SU-DHL-6 (cell line): ENCODE results near the gene RASGRF2.

Experiments used
- H2AFZ ChIP-seq: fragments of 200-600 bp; sonication (generic); 2 replicates; pipeline ENCODE4 v1.6.1; 2014; ENCODE audit warnings: low read depth, mild to moderate bottlenecking, moderate library complexity, mixed read lengths, antibody characterized with exemption, low read length; ENCODE audit not compliant: severe bottlenecking
- H3F3A ChIP-seq: fragments of 200-600 bp; shearing (Covaris generic); 2 replicates; pipeline ENCODE4 v1.6.0; 2016; ENCODE audit warnings: antibody characterized with exemption, mild to moderate bottlenecking; ENCODE audit not compliant: insufficient read depth
- H3K27ac ChIP-seq: fragments of 200-600 bp; sonication (generic); 2 replicates; pipeline ENCODE4 v1.5.1; 2016; ENCODE audit warnings: low read depth, mild to moderate bottlenecking, low read length, moderate library complexity, mixed read lengths
- H3K27me3 ChIP-seq: fragments of 200-600 bp; sonication (generic), shearing (Covaris generic); 2 replicates; pipeline ENCODE4 v1.6.0; 2014; ENCODE audit warnings: mild to moderate bottlenecking, low read length
- H3K36me3 ChIP-seq: fragments of 200-600 bp; sonication (generic); 2 replicates; pipeline ENCODE4 v1.6.1; 2014; ENCODE audit warnings: mild to moderate bottlenecking, low read length, mixed read lengths
- H3K4me2 ChIP-seq: fragments of 300-600, 200-600 bp; shearing (Covaris generic), sonication (generic); 2 replicates; pipeline ENCODE4 v1.6.0; 2014; ENCODE audit warnings: low read length, low read depth, mild to moderate bottlenecking; ENCODE audit not compliant: poor library complexity, severe bottlenecking
- H3K4me3 ChIP-seq: fragments of 200-600 bp; sonication (generic); 2 replicates; pipeline ENCODE4 v1.5.1; 2014; ENCODE audit warnings: antibody characterized with exemption, low read length, mild to moderate bottlenecking, mixed read lengths; ENCODE audit not compliant: insufficient read depth, poor library complexity, severe bottlenecking
- H3K79me2 ChIP-seq: fragments of 200-600 bp; sonication (generic); 2 replicates; pipeline ENCODE4 v1.6.1; 2014; ENCODE audit warnings: mild to moderate bottlenecking, low read length, moderate library complexity; ENCODE audit not compliant: insufficient read depth
- H3K9ac ChIP-seq: fragments of 200-600 bp; sonication (generic); 2 replicates; pipeline ENCODE4 v1.7.0; 2014; ENCODE audit warnings: mild to moderate bottlenecking, low read length
- H3K9me2 ChIP-seq: fragments of 200-600 bp; sonication (generic); replicated peaks from 2 replicates; pipeline ENCODE4 v1.6.1; 2014; ENCODE audit warnings: low read length; ENCODE audit not compliant: insufficient read depth
- H3K9me3 ChIP-seq: fragments of 200-600 bp; sonication (generic); 2 replicates; pipeline ENCODE4 v1.6.1; 2014; ENCODE audit warnings: low read length, mixed read lengths; ENCODE audit not compliant: insufficient read depth
- H4K20me1 ChIP-seq: fragments of 200-600 bp; sonication (generic); 2 replicates; pipeline ENCODE4 v1.6.1; 2014; ENCODE audit warnings: low read depth, mild to moderate bottlenecking, antibody characterized with exemption, low read length, moderate library complexity, mixed read lengths
- CTCF ChIP-seq: fragments of 200-600 bp; sonication (generic); IDR thresholded peaks from one replicate; pipeline ENCODE4 v1.5.1; 2017; ENCODE audit warnings: antibody characterized with exemption, mild to moderate bottlenecking, low read length, moderate library complexity; ENCODE audit not compliant: insufficient read depth, poor library complexity, severe bottlenecking
- EZH2phosphoT487 ChIP-seq: fragments of 200-600 bp; sonication (generic), shearing (Covaris generic); conservative IDR thresholded peaks from 2 replicates; pipeline ENCODE4 v1.6.1; 2018; ENCODE audit warnings: mild to moderate bottlenecking, antibody characterized with exemption, low read length, moderate library complexity, mixed read lengths

Gene RASGRF2

GRCh38 chr5:81181576-81182316, 221.6 kb downstream of the RASGRF2 start:
- Histone ChIP-seq H3K4me3 (no peak overlapping the region), H3K9me3 (no peaks in the 10 kb centered on the region), H2AFZ (no peak overlapping the region), H3K79me2 (no peaks in the 10 kb centered on the region), H4K20me1 (no peaks in the 10 kb centered on the region), H3K27me3 (no peaks in the 10 kb centered on the region), H3K4me2 (no peak overlapping the region), H3K27ac (no peak overlapping the region), H3F3A (no peaks in the 10 kb centered on the region), H3K9ac (no peak overlapping the region), H3K36me3 (no peaks in the 10 kb centered on the region), H3K9me2 (no peaks in the 10 kb centered on the region)
- no peak for TF ChIP-seq EZH2phosphoT487
- no peak for TF ChIP-seq CTCF

- Histone ChIP-seq H3K36me3 (no peaks in the 10 kb centered on the region), H3K4me3 (no peak overlapping the region), H3F3A (no peaks in the 10 kb centered on the region), H3K9me3 (no peaks in the 10 kb centered on the region), H3K9ac (no peak overlapping the region), H3K27me3 (no peaks in the 10 kb centered on the region), H3K79me2 (no peaks in the 10 kb centered on the region), H2AFZ (no peak overlapping the region), H3K27ac (no peak overlapping the region), H3K4me2 (no peak overlapping the region), H4K20me1 (no peaks in the 10 kb centered on the region), H3K9me2 (no peaks in the 10 kb centered on the region)
- TF ChIP-seq EZH2phosphoT487 (no peak), CTCF (no peak)
Measured at GRCh38 chr5:81182396-81183390, 222.5 kb downstream of the RASGRF2 start.

- Histone ChIP-seq H3K79me2 (no peaks in the 10 kb centered on the region), H3K9me2 (no peaks in the 10 kb centered on the region), H3K27me3 (no peaks in the 10 kb centered on the region), H3K4me2 (no peak overlapping the region), H3K36me3 (no peaks in the 10 kb centered on the region), H3K27ac (no peak overlapping the region), H3K4me3 (no peak overlapping the region), H4K20me1 (no peaks in the 10 kb centered on the region), H3K9ac (no peak overlapping the region), H3F3A (no peaks in the 10 kb centered on the region), H3K9me3 (no peaks in the 10 kb centered on the region), H2AFZ (no peak overlapping the region)
- TF ChIP-seq EZH2phosphoT487 (no peak), CTCF (no peak)
Measured at GRCh38 chr5:81183811-81184748, 223.9 kb downstream of the RASGRF2 start.
